Embryonic facial prominence (tissue), 1 donor: Measurements from ENCODE around the gene GRHL3.

Experiments used
- DNase-seq: peaks from one replicate; pipeline ENCODE4 v3.0.0-alpha.2; 2016; ENCODE audit errors: extremely low spot score

The GRHL3 gene

GRCh38 chr1:24393892-24394291 lies 74.7 kb downstream of the GRHL3 start:
- no peak for DNase-seq

GRCh38 chr1:24400065-24400464 lies 80.9 kb downstream of the GRHL3 start:
- DNase-seq: no peak

- DNase-seq: no peak
Observed at GRCh38 chr1:24403806-24404205, 84.6 kb downstream of the GRHL3 start.
